Tibial nerve (tissue), 4 donors: ENCODE results near the gene POLG.

Experiments
- EP300 ChIP-seq, 2 donors: sonication (generic); formaldehyde crosslinking; IDR thresholded peaks; one replicate each; pipeline ENCODE4 v1.6.1; 2017; ENCODE audit warnings: antibody characterized with exemption in 2 of 2, mild to moderate bottlenecking in 1 of 2
- POLR2A ChIP-seq, 2 donors: fragments of 450-650 bp; IDR thresholded peaks; one replicate each; pipeline ENCODE4 v1.6.1; 2017; ENCODE audit warnings: antibody characterized with exemption in 2 of 2, mild to moderate bottlenecking in 2 of 2, moderate library complexity in 2 of 2
- TF ChIP-seq, protein P1 (sequence below), 5 experiments: fragments of 200-600 bp in 3 of 5; fragments of 450-650 bp in 2 of 5; sonication (generic) in 3 of 5; IDR thresholded peaks; one replicate each; pipeline ENCODE4 v1.5.1; 2016 to 2019; ENCODE audit warnings: antibody characterized with exemption in 5 of 5, mild to moderate bottlenecking in 3 of 5, moderate library complexity in 2 of 5

DNA sequence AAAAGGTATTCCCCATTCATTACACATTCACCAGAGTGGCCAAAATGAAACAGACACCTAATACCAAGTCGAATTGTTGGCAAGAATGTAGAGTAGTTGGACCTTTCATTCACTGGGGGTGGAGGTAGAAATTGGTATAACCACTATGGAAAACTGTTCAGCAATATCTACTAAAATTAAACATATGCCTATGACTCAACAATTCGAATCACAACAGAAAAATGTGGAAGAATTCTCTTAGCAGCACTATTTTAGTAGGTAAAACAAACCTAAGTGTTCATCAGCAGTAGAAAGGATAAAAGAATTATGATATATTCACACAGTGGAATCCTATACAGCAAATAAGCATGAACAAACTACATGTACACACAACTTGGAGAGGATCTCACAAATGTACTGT, 30.6 kb downstream of the POLG start:
- TF ChIP-seq EP300 (IDR thresholded peaks at IDR 0.05) (no peak), POLR2A (IDR thresholded peaks at IDR 0.05) (no peak)
- TF ChIP-seq, protein P1, sequence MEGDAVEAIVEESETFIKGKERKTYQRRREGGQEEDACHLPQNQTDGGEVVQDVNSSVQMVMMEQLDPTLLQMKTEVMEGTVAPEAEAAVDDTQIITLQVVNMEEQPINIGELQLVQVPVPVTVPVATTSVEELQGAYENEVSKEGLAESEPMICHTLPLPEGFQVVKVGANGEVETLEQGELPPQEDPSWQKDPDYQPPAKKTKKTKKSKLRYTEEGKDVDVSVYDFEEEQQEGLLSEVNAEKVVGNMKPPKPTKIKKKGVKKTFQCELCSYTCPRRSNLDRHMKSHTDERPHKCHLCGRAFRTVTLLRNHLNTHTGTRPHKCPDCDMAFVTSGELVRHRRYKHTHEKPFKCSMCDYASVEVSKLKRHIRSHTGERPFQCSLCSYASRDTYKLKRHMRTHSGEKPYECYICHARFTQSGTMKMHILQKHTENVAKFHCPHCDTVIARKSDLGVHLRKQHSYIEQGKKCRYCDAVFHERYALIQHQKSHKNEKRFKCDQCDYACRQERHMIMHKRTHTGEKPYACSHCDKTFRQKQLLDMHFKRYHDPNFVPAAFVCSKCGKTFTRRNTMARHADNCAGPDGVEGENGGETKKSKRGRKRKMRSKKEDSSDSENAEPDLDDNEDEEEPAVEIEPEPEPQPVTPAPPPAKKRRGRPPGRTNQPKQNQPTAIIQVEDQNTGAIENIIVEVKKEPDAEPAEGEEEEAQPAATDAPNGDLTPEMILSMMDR (IDR thresholded peaks at IDR 0.05): no peak
